HG03342 (cell line): Measurements from ENCODE around the gene TAF6L.
"Not testable (repeated sequence)": the region's sequence is repeated elsewhere in the genome, so short reads cannot be mapped to it uniquely, and the experiment has no call there.

Source experiments
- ATAC-seq: cut with Tn5 transposase; IDR thresholded peaks from one replicate; pipeline ENCODE4 v1.9.1; 2021; ENCODE audit warnings: mild to moderate bottlenecking, moderate library complexity; ENCODE audit not compliant: unreplicated experiment

Gene TAF6L

DNA sequence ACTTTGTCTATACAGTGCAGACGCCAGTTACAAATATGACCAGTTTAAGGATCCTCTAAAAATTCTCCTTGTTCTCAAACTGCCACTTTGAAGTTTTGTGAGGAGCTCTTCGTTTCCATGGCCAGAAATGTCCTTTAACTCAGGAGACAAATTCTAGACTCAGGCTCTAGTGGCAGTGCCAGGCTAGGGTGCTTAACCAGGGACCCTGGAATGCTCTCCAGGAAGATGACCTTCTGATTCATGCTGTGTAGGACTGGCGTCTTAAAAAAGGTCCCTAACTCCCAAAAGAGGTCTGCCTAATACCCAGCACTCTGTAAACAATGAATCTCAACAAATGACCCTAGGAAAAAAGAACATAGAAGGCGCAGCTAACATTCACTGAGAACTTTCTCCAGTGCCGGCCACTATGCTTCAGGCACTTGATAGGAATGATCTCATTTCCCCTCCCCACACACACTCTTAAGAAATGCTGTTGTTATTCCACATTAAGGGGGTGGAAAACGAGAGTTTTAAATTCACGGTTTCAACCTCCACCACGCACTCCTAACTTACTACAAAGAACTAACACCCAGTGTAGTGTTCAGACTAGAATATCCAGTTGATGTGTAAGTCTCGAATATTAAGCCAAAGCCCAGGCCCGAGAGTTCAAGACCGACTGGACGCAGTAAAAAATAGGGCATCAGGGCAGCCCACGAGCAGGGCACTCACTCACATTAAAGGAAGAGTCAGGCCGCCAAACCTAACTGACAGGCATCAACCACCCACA, 33.3 kb downstream of the TAF6L start:
- no peak for ATAC-seq

GRCh38 chr11:62805076-62805892, 34.1 kb downstream of the TAF6L start, which contains the start of gene NXF1:
Gene NXF1 (minus strand): TSS chr11:62805440. CDS start chr11:62805356, 84 bp downstream.
- peak; percentile 81 for ATAC-seq

GRCh38 chr11:62805961-62806441, 34.8 kb downstream of the TAF6L start:
- no peak for ATAC-seq

DNA sequence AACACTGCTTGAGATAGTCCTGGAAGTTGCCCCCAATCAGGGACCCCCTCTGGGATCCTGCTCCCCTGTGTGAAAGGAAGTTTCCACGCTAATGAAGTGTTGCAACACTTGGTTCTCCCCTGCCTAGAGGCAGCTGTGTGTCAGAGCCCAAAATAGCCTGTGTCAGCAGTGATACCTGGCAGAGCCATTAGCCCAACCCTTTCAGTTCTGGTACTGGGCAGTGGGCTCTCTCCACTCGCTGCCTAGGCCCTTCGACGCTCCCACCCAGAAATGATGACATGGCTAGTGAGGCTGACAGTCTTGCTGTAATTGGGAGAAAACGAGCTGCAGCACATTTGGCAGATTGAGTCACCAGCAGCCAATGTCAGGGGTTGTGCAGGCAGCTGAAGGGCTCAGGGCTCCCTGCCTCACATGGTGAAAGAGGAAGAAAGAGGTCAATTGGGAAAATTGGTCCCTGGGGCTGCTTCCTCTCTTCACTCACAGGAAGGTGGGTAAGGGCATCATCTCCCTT, 35.5 kb downstream of the TAF6L start:
- no peak for ATAC-seq

DNA sequence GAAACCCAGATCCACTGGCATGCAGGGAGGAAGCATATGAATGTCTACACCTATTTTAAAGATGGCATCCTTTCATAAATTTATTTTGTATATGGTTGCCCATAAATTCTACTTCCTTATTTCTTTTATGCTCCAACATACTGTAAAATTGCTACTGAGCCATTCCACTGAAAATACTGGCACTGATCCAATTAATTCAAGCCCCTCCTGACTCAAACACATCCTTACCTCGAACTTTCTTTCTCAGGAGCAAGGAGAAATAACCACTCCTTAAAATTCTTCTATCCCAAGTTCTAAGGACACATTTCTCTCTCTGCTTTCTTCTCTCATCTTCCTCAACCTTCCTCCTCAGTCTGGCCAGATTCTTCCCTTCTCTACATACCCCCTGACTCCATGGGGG, 39.6 kb downstream of the TAF6L start:
- ATAC-seq = no peak

DNA sequence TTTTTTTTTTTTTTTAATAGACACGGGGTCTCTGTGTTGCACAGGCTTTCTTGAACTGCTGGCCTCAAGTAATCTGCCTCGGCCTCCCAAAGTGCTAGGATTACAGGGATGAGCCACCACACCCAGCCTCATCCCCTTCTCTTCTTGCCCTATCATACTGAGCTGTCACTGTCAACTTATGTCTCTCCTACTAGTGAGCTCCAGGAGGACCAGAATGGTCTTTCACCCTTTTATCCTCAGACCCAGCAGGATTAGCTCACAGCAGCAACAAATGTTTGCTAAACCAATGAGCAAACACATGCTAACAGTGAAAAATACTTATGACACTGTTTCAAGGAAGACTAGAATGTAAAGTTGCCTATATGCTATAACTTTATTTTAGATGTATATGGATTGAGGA, 40.5 kb downstream of the TAF6L start:
- ATAC-seq = no peak

GRCh38 chr11:62816557-62816956, 45.4 kb downstream of the TAF6L start:
- no peak for ATAC-seq

DNA sequence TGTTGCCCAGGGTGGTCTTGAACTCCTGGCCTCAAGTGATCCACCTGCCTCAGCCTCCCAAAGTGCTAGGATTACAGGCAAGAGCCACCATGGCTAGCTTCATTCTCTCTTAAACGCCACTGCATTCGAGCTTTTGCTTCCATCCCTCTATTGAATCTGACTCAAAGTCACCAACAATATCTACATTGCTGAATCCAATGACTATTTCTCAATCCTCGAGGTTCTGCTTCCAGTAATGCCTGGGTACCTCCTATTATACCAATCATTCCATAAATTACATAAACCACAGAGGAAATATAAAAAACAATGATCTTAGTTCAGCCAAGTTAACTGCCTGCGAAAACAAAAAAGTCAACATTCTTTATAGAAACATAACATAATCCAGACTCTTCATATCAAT, 45.9 kb downstream of the TAF6L start:
- no peak for ATAC-seq

- no peak for ATAC-seq
Measured at GRCh38 chr11:62823677-62824076, 52.5 kb downstream of the TAF6L start.

- not testable (repeated sequence) for ATAC-seq
Measured at GRCh38 chr11:62828130-62828529, 56.9 kb downstream of the TAF6L start.

- ATAC-seq = peak; percentile 14
Measured at GRCh38 chr11:62830904-62831519, 59.8 kb downstream of the TAF6L start.

GRCh38 chr11:62831520-62832335, 60.5 kb downstream of the TAF6L start, which contains the start of gene STX5:
Gene STX5 (minus strand): TSS chr11:62832051. CDS start chr11:62831243, 808 bp downstream.
- ATAC-seq = peak; percentile 83

DNA sequence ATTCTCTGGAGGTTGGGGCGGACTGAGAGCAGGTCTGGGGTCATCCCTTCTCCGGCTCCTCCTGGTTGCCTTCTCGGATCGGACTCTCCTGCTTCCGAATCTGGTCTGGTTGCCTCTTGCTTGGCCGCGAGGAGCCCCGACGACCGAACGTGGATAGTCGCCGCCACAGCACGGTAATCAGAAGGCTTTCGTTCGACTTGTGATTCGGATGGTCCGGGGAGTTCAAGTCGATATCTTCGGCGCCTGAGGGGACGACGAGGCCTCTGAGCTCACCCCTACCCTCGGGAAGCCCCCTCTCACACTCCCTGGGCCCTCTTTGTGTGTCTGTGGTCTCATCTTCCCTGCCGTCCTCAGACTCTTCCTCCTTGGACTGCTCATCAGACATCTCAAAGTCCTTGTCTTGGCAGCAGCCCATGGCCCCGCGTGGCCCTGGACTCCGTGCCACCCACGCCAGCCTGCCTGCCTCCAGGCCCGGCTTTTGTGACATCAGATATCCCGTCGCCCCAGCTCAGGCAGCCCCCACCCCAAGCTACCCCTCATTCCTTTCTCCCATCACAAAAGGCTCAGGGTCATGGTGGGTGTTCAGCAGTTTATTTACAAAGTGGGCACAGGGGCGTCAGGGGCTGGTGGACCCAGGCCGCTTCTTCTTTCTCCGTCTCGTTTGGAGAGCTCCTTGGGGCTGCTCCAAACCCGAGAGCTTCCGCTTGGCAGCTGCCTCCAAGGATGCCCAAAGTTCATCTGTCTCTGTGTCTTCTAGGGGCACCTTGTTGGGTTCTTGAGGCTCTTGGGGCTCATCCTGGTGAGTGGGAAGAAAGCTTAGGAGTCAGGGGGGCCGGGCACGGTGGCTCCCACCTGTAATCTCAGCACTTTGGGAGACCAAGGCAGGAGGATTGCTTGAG, 61.4 kb downstream of the TAF6L start, which contains the start of gene TEX54:
TEX54 (minus strand) TSS at position 506 of the 899 bp plus-strand sequence.
- ATAC-seq = peak; percentile 16

- ATAC-seq = no peak
Measured at GRCh38 chr11:62835336-62835735, 64.1 kb downstream of the TAF6L start.
